Measurements from ENCODE around the gene ARL14. TPM values are rescaled to one million over a fixed set of nuclear protein-coding genes. Genes with fewer than 3 reads are reported as not detected.

The ARL14 gene
- not detected in 2 replicates for total RNA-seq

GRCh38 chr3:160676547-160677303, at the start of gene ARL14:
Gene ARL14, plus strand, starts transcription at chr3:160677160. Its CDS starts 187 bp downstream, at chr3:160677347.
- peak in 1 of 2 donors; percentile 23 for DNase-seq (ENCODE audit: low read depth in 2 of 2)

- no peak for DNase-seq (ENCODE audit: low read depth in 2 of 2)
These were observed 47.5 kb upstream of the ARL14 start for GRCh38 chr3:160629491-160629890.

GRCh38 chr3:160633361-160634083, 43.4 kb upstream of the ARL14 start:
- DNase-seq (ENCODE audit: low read depth in 2 of 2): no peak

- no peak for DNase-seq (ENCODE audit: low read depth in 2 of 2)
These were observed 41.7 kb upstream of the ARL14 start for GRCh38 chr3:160635213-160635612.

GRCh38 chr3:160637086-160637485, 39.9 kb upstream of the ARL14 start:
- no peak for DNase-seq (ENCODE audit: low read depth in 2 of 2)

GRCh38 chr3:160638184-160638583, 38.8 kb upstream of the ARL14 start:
- DNase-seq (ENCODE audit: low read depth in 2 of 2): no peak

GRCh38 chr3:160641665-160642309, 35.2 kb upstream of the ARL14 start:
- DNase-seq (ENCODE audit: low read depth in 2 of 2): peak in 1 of 2 donors; percentile 34

- no peak for DNase-seq (ENCODE audit: low read depth in 2 of 2)
These were observed 33.0 kb upstream of the ARL14 start for GRCh38 chr3:160643994-160644393.

- no peak for DNase-seq (ENCODE audit: low read depth in 2 of 2)
These were observed 32.5 kb upstream of the ARL14 start for GRCh38 chr3:160644491-160644890.

- no peak for DNase-seq (ENCODE audit: low read depth in 2 of 2)
These were observed 28.3 kb upstream of the ARL14 start for GRCh38 chr3:160648701-160649100.

GRCh38 chr3:160649596-160649995, 27.4 kb upstream of the ARL14 start:
- DNase-seq (ENCODE audit: low read depth in 2 of 2): no peak

GRCh38 chr3:160653512-160653911, 23.4 kb upstream of the ARL14 start:
- no peak for DNase-seq (ENCODE audit: low read depth in 2 of 2)

GRCh38 chr3:160660902-160661301, 16.1 kb upstream of the ARL14 start:
- no peak for DNase-seq (ENCODE audit: low read depth in 2 of 2)

GRCh38 chr3:160661660-160662059, 15.3 kb upstream of the ARL14 start:
- DNase-seq (ENCODE audit: low read depth in 2 of 2): no peak

GRCh38 chr3:160665231-160665630, 11.7 kb upstream of the ARL14 start:
- DNase-seq (ENCODE audit: low read depth in 2 of 2): no peak

GRCh38 chr3:160665784-160666526, 11.0 kb upstream of the ARL14 start:
- no peak for DNase-seq (ENCODE audit: low read depth in 2 of 2)

GRCh38 chr3:160667452-160667851, 9.5 kb upstream of the ARL14 start:
- DNase-seq (ENCODE audit: low read depth in 2 of 2): no peak

- DNase-seq (ENCODE audit: low read depth in 2 of 2): no peak
These were observed 8.5 kb upstream of the ARL14 start for GRCh38 chr3:160668454-160668853.

- DNase-seq (ENCODE audit: low read depth in 2 of 2): no peak
These were observed 5.7 kb upstream of the ARL14 start for GRCh38 chr3:160671231-160671630.

- DNase-seq (ENCODE audit: low read depth in 2 of 2): no peak
These were observed 5.0 kb upstream of the ARL14 start for GRCh38 chr3:160671995-160672394.

- no peak for DNase-seq (ENCODE audit: low read depth in 2 of 2)
These were observed 3.8 kb upstream of the ARL14 start for GRCh38 chr3:160673188-160673587.

Measured in dermis microvascular lymphatic vessel endothelial cell (primary cell).